ENCODE results near the gene ZMAT5. TPM values are rescaled to one million over a fixed set of nuclear protein-coding genes. Genes with fewer than 3 reads are reported as not detected.

The ZMAT5 gene
- 6.0 and 6.6 TPM in 2 replicates for total RNA-seq (2013; cell fraction: nucleolus; rRNA removed)
- total RNA-seq (2014; rRNA removed): 25.4 and 28.7 TPM in 2 replicates
- 15.3 and 17.3 TPM in 2 replicates for total RNA-seq (2014; rRNA removed; fragmentation: Illumina TruSeq; extraction: Trizol)
- total RNA-seq (2021): 23.1 and 25.7 TPM in 2 replicates
- polyA plus RNA-seq (2011; ENCODE audit: low read depth): 10.5 TPM
- polyA plus RNA-seq (2011; rRNA removed): 11.2 and 20.8 TPM in 2 replicates
- polyA plus RNA-seq (2011; cell fraction: cytosol; rRNA removed): 31.4 and 33.6 TPM in 2 replicates
- polyA plus RNA-seq (2011; cell fraction: nucleus; rRNA removed): 19.9 and 22.5 TPM in 2 replicates
- polyA plus RNA-seq (2012): 16.5 and 20.3 TPM in 2 replicates
- 5.7 and 15.6 TPM in 2 replicates for polyA plus RNA-seq (2014; fragmentation: Illumina TruSeq; extraction: Trizol)
- 10 to 100 TPM in 1 of 2 experiments, 1 to 10 TPM in 1; 2.3 to 10.4 TPM for polyA plus RNA-seq (2014; fragmentation: Nextera tagmentation; extraction: Ambion mirVana)
- polyA plus RNA-seq (2014; rRNA removed): 30.7 and 32.0 TPM in 2 replicates
- polyA plus RNA-seq (2016; fragmentation: Nextera tagmentation; extraction: Ambion mirVana): 10 to 100 TPM; 38.1 to 43.0 TPM
- polyA minus RNA-seq (2011; rRNA and poly(A)+ RNA removed): 5.6 and 9.8 TPM in 2 replicates
- polyA minus RNA-seq (2011; cell fraction: cytosol; rRNA and poly(A)+ RNA removed): 2.9 and 5.4 TPM in 2 replicates
- 3.0 and 3.3 TPM in 2 replicates for polyA minus RNA-seq (2011; cell fraction: nucleus; rRNA and poly(A)+ RNA removed)
- Bru-seq, nascent RNA: percentile 55 among the genes with signal in this experiment
- percentile 54 among the genes with signal in this experiment for BruChase-seq, experiment 1, labeled RNA remaining after a 6-hour chase
- percentile 51 among the genes with signal in this experiment for BruChase-seq, experiment 2, labeled RNA remaining after a 2-hour chase
- long read RNA-seq, experiment 1, transcript ZMAT5-201 (6 exons, 899 nt): major isoform, 5 of 17 reads
- long read RNA-seq, experiment 1, partial matches to known transcripts: 2 of 17 reads
- long read RNA-seq, experiment 1, other reads (novel, unspliced or antisense): 10 of 17 reads
- long read RNA-seq, experiment 2, partial matches to known transcripts: 0 of 12 reads
- long read RNA-seq, experiment 2, other reads (novel, unspliced or antisense): 9 of 12 reads

- Histone ChIP-seq H3K27ac (ENCODE audit: control insufficient read depth, insufficient read depth) (peak within 1 kb of the TSS; percentile 84), H3K79me2 (ENCODE audit: control insufficient read depth, insufficient read depth, low read length) (peaks cover 30% of the 10 kb centered on the region), H3K4me2 (ENCODE audit: control insufficient read depth, insufficient read depth) (peak within 1 kb of the TSS; percentile 98), H3K9me3 (replicated peaks; ENCODE audit: control insufficient read depth, insufficient read depth, low read length) (no peaks in the 10 kb centered on the region; the same call in 2 of the 3 replicates), H4K20me1 (ENCODE audit: control insufficient read depth, insufficient read depth) (no peaks in the 10 kb centered on the region), H3K4me3 (peak within 1 kb of the TSS; percentile 98), H3K9ac (ENCODE audit: control insufficient read depth, insufficient read depth, low read length) (peak within 1 kb of the TSS; percentile 92), H2AFZ (ENCODE audit: control insufficient read depth, low read depth, low read length) (peak within 1 kb of the TSS; percentile 94), H3K27me3 (replicated peaks in 1 of 2; ENCODE audit: control insufficient read depth in 2 of 2, insufficient read depth in 2 of 2, low read length in 1 of 2) (no peaks in the 10 kb centered on the region), H3K36me3 (ENCODE audit: control insufficient read depth in 2 of 2, insufficient read depth in 2 of 2, low read length in 1 of 2) (peaks cover 2 to 8% of the 10 kb centered on the region in 2 experiments), H3K4me1 (ENCODE audit: control insufficient read depth, insufficient read depth, low read length) (peaks cover 4% of the 10 kb centered on the region)
- SMC1A ChIA-PET (ENCODE audit: uncharacterized antibody, unreplicated experiment): interaction anchor here (0.6 to 1.4 kb wide), 4 partner anchors 10 to 324 kb away, joined by 3 to 4 read pairs (median 4); no protein-coding TSS in a partner anchor
- WGBS (ENCODE audit: insufficient coverage, insufficient replicate concordance, low lambda C conversion rate, missing lambda C conversion rate): 2% methylated on average over 31 of the region's 32 CpGs
- CTCF ChIA-PET: interaction anchor here (0.5 to 1.9 kb wide), 5 partner anchors 9 to 862 kb away, joined by 3 to 7 read pairs (median 4); no protein-coding TSS in a partner anchor
- RAD21 ChIA-PET (ENCODE audit: unreplicated experiment): interaction anchor here (0.8 to 1.5 kb wide), 4 partner anchors 9 to 322 kb away, joined by 3 to 8 read pairs (median 4); partner anchors contain the start of gene MTMR3
- peak; percentile 94 for DNase-seq (ENCODE audit: low read depth, low spot score)
- in situ Hi-C loops (cut with MboI): no loop called here
- intact Hi-C loops (cut with micrococcal nuclease; ENCODE audit: unreplicated experiment): loop anchor here (1.0 kb wide), 1 partner anchor 31 kb away; no protein-coding TSS in a partner anchor
- FAIRE-seq: peak; percentile 99
- no TSS peak for BruUV-seq (replicated peaks)
- peak; percentile 97 for ATAC-seq
- POLR2A ChIA-PET: interaction anchor here (0.5 to 1.6 kb wide), 8 partner anchors 8 to 1632 kb away, joined by 3 to 6 read pairs (median 4); partner anchors contain the start of genes ASCC2 and MTMR3
- TF ChIP-seq CBFB (IDR thresholded peaks at IDR 0.05; ENCODE audit: low read depth) (no peak), PRDM15 (CRISPR knock-in tag; IDR thresholded peaks at IDR 0.05) (no peak), ZZZ3 (IDR thresholded peaks at IDR 0.05; ENCODE audit: control insufficient read depth, insufficient read length, low read depth) (no peak), IRF5 (IDR thresholded peaks at IDR 0.05; ENCODE audit: borderline replicate concordance) (no peak), JUND (IDR thresholded peaks at IDR 0.05; ENCODE audit: low read depth, low read length) (no peak), HSF1 (IDR thresholded peaks at IDR 0.05; ENCODE audit: low read depth, low read length) (no peak), HDGF (IDR thresholded peaks at IDR 0.05) (peak; percentile 79), TCF7 (IDR thresholded peaks at IDR 0.05; ENCODE audit: borderline replicate concordance) (no peak), SUPT20H (IDR thresholded peaks at IDR 0.05; ENCODE audit: borderline replicate concordance, control insufficient read depth, low read depth, low read length) (no peak), ATF7 (IDR thresholded peaks at IDR 0.05; ENCODE audit: low read depth) (no peak)
Measured at GRCh38 chr22:29766632-29767170, at the start of gene ZMAT5. Gene ZMAT5 (minus strand): TSS chr22:29767007. CDS start chr22:29748544, 18,463 bp downstream.

Measured in GM12878 (cell line).